Panc1 (cell line): ENCODE measurements around the gene CLVS2. TPM values are rescaled to one million over a fixed set of nuclear protein-coding genes. Genes with fewer than 3 reads are reported as not detected.

Experiments used
- ATAC-seq: fragments of 200-7000 bp; cut with Tn5 transposase; 2 replicates; pipeline ENCODE4 v1.9.1; 2020; ENCODE audit warnings: mild to moderate bottlenecking, moderate library complexity
- BruUV-seq: library from RNA; stranded (reverse); fragments of 400-500 nt; replicated peaks from 2 replicates; lab custom pipeline; 2021; lab: Mats Ljungman, UMichigan
- CTCF ChIA-PET: fragments of 300-600 bp; sonication (Branson Sonifier 250); formaldehyde crosslinking; loops from one replicate; lab custom pipeline; 2022; ENCODE audit warnings: antibody characterized with exemption; lab: Charles Lee
- POLR2A ChIA-PET: fragments of 300-600 bp; sonication (Branson Sonifier 250); formaldehyde crosslinking; loops from one replicate; lab custom pipeline; 2022; ENCODE audit warnings: antibody characterized with exemption; lab: Charles Lee
- DNase-seq: peaks from one replicate; pipeline ENCODE4 v3.0.0-alpha.2; 2010; ENCODE audit warnings: low read depth, low spot score
- H3K27ac ChIP-seq: 2 replicates; pipeline ENCODE4 v1.5.1; 2011; ENCODE audit warnings: mild to moderate bottlenecking, low read length, inconsistent platforms
- H3K27me3 ChIP-seq: fragments of 200-500 bp; sonication (Bioruptor generic); 2 replicates; pipeline ENCODE4 v1.6.0; 2014; ENCODE audit warnings: low read length, inconsistent platforms; ENCODE audit not compliant: control insufficient read depth, insufficient read depth
- H3K36me3 ChIP-seq: fragments of 200-500 bp; sonication (Bioruptor generic); 2 replicates; pipeline ENCODE4 v1.5.1; 2014; ENCODE audit warnings: inconsistent platforms, mild to moderate bottlenecking, low read length, moderate library complexity; ENCODE audit not compliant: control insufficient read depth, insufficient read depth
- H3K4me1 ChIP-seq: 2 replicates; pipeline ENCODE4 v1.5.1; 2011; ENCODE audit warnings: inconsistent platforms, mild to moderate bottlenecking, low read length, moderate library complexity; ENCODE audit not compliant: control insufficient read depth, insufficient read depth
- H3K4me3 ChIP-seq, 2 experiments: 2 replicates each; pipeline ENCODE4 v1.5.1; 2011 to 2012; ENCODE audit warnings: low read depth in 2 of 2, low read length in 2 of 2, mild to moderate bottlenecking in 2 of 2, inconsistent platforms in 1 of 2, moderate library complexity in 1 of 2
- H3K9me3 ChIP-seq: fragments of 200-500 bp; sonication (Bioruptor generic); 2 replicates; pipeline ENCODE4 v1.5.1; 2014; ENCODE audit warnings: low read depth, mild to moderate bottlenecking, inconsistent platforms, low read length, moderate library complexity; ENCODE audit not compliant: control insufficient read depth, insufficient read depth
- CTCF ChIP-seq: fragments of 450-650 bp; IDR thresholded peaks from 2 replicates; pipeline ENCODE4 v1.5.1; 2017; ENCODE audit warnings: mild to moderate bottlenecking
- POLR2AphosphoS5 ChIP-seq: IDR thresholded peaks from 2 replicates; pipeline ENCODE4 v1.6.1; 2012; ENCODE audit warnings: mild to moderate bottlenecking, low read depth, low read length, moderate library complexity
- REST ChIP-seq, 2 experiments: IDR thresholded peaks; 2 replicates each; pipeline ENCODE4 v1.6.1; 2011 to 2012; ENCODE audit warnings: low read depth in 2 of 2, control low read depth in 1 of 2, low read length in 1 of 2, mild to moderate bottlenecking in 1 of 2, moderate library complexity in 1 of 2; ENCODE audit not compliant: insufficient read depth in 1 of 2
- SIN3A ChIP-seq: IDR thresholded peaks from 2 replicates; pipeline ENCODE4 v1.6.1; 2012; ENCODE audit warnings: low read depth, mild to moderate bottlenecking, low read length, moderate library complexity, borderline replicate concordance; ENCODE audit not compliant: insufficient read depth
- TCF7L2 ChIP-seq: IDR thresholded peaks from 2 replicates; pipeline ENCODE4 v1.6.1; 2011; ENCODE audit warnings: mild to moderate bottlenecking, low read depth, low read length, inconsistent platforms
- in situ Hi-C: cut with HindIII; loops from 2 replicates; pipeline ENCODE4 v1.10.0; 2016; ENCODE audit warnings: low sequenced_read_pairs, low pct_unique_long_range_greater_than_20kb
- intact Hi-C: fragments of 100-400 bp; cut with micrococcal nuclease; formaldehyde crosslinking; loops from one replicate; pipeline ENCODE4 v1.10.0; 2022; ENCODE audit not compliant: unreplicated experiment
- total RNA-seq: library from RNA; stranded (reverse); gene quantifications from one replicate; pipeline ENCODE4 v1.2.1, GENCODE V29; 2021; ENCODE audit not compliant: unreplicated experiment

CLVS2 gene
- total RNA-seq, 1 experiment from 2014 or later: 1.1 TPM

GRCh38 chr6:123044341-123044860 lies 48.4 kb downstream of the CLVS2 start:
- in situ Hi-C loops (no loop called here), intact Hi-C loops (no loop called here)
- ChIA-PET POLR2A (no interaction called here), CTCF (no interaction called here)
- H3K4me1 ChIP-seq: no peaks in the 10 kb centered on the region
- no peak overlapping the region for H3K27ac ChIP-seq
- DNase-seq (no peak), ATAC-seq (no peak)
- no peaks in the 10 kb centered on the region for H3K9me3 ChIP-seq
- no peak overlapping the region for H3K4me3 ChIP-seq
- H3K36me3 ChIP-seq: no peaks in the 10 kb centered on the region
- H3K27me3 ChIP-seq: no peaks in the 10 kb centered on the region
- TF ChIP-seq REST (IDR thresholded peaks at IDR 0.05; ENCODE audit: insufficient read depth in 1 of 2, low read depth in 2 of 2, low read length in 1 of 2) (no peak), SIN3A (no peak), POLR2AphosphoS5 (no peak), CTCF (no peak), TCF7L2 (no peak)
- no TSS peak for BruUV-seq

- H3K4me1 ChIP-seq: no peaks in the 10 kb centered on the region
- TF ChIP-seq REST (IDR thresholded peaks at IDR 0.05; ENCODE audit: insufficient read depth in 1 of 2, low read depth in 2 of 2, low read length in 1 of 2) (no peak), SIN3A (no peak), CTCF (no peak), POLR2AphosphoS5 (no peak)
- ChIA-PET POLR2A (no interaction called here), CTCF (no interaction called here)
- BruUV-seq: no TSS peak
- H3K27ac ChIP-seq: no peak overlapping the region
- no peak overlapping the region for H3K4me3 ChIP-seq
- H3K27me3 ChIP-seq: no peaks in the 10 kb centered on the region
- no peaks in the 10 kb centered on the region for H3K36me3 ChIP-seq
- no peak for ATAC-seq
- H3K9me3 ChIP-seq: no peaks in the 10 kb centered on the region
- DNase-seq: no peak
- in situ Hi-C loops: no loop called here
- intact Hi-C loops: no loop called here
Measured at GRCh38 chr6:123053602-123054225, 57.7 kb downstream of the CLVS2 start.
